ENCODE data around the gene RUNX1.

DNA sequence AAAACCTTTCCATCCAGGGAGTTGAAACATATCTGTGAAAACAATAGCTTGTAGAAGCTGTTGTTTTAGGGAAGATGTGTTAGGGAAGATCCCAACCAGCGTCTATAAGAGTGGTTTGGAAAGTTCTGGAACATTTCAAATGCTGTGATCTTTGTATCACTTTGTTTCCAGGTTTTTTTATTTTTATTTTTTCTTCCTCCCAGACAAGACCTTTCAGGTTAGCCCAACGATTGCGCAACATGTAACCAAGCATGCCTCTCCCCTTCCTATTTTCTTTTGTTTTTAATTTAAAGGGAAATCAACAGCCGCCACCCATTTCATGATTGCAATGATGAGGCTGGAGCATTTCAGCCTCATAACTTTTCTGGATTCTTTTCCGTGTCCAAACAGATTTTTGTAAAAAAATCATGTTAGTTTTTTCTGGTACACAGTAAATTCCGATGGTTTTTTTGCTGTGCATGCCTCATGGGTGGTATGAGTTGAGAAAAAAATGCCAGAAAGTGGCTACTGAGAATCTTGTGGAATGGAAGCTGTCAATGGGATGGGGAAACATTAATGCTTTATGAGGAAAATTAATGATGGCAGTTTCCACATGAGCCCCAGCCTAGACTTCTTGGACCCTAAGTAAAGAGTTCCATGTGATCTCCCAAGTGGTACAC is 109.3 kb downstream of the RUNX1 start:
- TF ChIP-seq, protein P1, sequence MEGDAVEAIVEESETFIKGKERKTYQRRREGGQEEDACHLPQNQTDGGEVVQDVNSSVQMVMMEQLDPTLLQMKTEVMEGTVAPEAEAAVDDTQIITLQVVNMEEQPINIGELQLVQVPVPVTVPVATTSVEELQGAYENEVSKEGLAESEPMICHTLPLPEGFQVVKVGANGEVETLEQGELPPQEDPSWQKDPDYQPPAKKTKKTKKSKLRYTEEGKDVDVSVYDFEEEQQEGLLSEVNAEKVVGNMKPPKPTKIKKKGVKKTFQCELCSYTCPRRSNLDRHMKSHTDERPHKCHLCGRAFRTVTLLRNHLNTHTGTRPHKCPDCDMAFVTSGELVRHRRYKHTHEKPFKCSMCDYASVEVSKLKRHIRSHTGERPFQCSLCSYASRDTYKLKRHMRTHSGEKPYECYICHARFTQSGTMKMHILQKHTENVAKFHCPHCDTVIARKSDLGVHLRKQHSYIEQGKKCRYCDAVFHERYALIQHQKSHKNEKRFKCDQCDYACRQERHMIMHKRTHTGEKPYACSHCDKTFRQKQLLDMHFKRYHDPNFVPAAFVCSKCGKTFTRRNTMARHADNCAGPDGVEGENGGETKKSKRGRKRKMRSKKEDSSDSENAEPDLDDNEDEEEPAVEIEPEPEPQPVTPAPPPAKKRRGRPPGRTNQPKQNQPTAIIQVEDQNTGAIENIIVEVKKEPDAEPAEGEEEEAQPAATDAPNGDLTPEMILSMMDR (IDR thresholded peaks at IDR 0.05; ENCODE audit: low read depth, low read length): no peak
- no peak for TF ChIP-seq POLR2A (IDR thresholded peaks at IDR 0.05; ENCODE audit: extremely low read depth, insufficient read length)
